ENCODE data around the gene SDK1. TPM values are rescaled to one million over a fixed set of nuclear protein-coding genes. Genes with fewer than 3 reads are reported as not detected.

Gene SDK1
- total and polyA plus RNA-seq, 2 of the 8 experiments (the other 6 are each of a cell fraction or from before 2014, with no cell fraction given) = 3.3 to 7.2 TPM

GRCh38 chr7:3408814-3409595 lies 108.0 kb downstream of the SDK1 start:
- Histone ChIP-seq H3K4me1 (replicated peaks in 1 of 4; ENCODE audit: control insufficient read depth in 3 of 4, insufficient read depth in 4 of 4, low read length in 3 of 4) (no peaks in the 10 kb centered on the region), H4K8ac (ENCODE audit: extremely low read depth, insufficient read depth, low read length) (no peak overlapping the region), H3K23me2 (ENCODE audit: low read depth, low read length) (no peaks in the 10 kb centered on the region), H3K4ac (replicated peaks; ENCODE audit: insufficient read length, low read depth, low read length) (no peak overlapping the region), H3K4me3 (ENCODE audit: extremely low read depth in 1 of 4, insufficient read depth in 2 of 4, low read depth in 3 of 4, low read length in 4 of 4) (no peak overlapping the region), H2BK15ac (ENCODE audit: low read length) (no peak overlapping the region), H2BK5ac (ENCODE audit: low read depth, low read length) (no peak overlapping the region), H4K20me1 (replicated peaks in 1 of 2; ENCODE audit: control insufficient read depth in 1 of 2, insufficient read depth in 2 of 2, low read length in 2 of 2) (no peaks in the 10 kb centered on the region), H2AK5ac (ENCODE audit: low read depth, low read length) (no peak overlapping the region), H3K36me3 (ENCODE audit: control insufficient read depth in 2 of 4, insufficient read depth in 4 of 4, low read length in 3 of 4) (no peaks in the 10 kb centered on the region), H2BK120ac (replicated peaks; ENCODE audit: low read depth, low read length) (no peak overlapping the region), H2BK12ac (ENCODE audit: low read depth, low read length) (no peak overlapping the region), H2AFZ (ENCODE audit: low read length) (no peak overlapping the region), H3K4me2 (ENCODE audit: insufficient read depth in 1 of 2, low read depth in 2 of 2, low read length in 2 of 2) (no peak overlapping the region), H2BK20ac (ENCODE audit: low read length) (no peak overlapping the region), H3K9ac (replicated peaks in 1 of 4; ENCODE audit: extremely low read depth in 1 of 4, low read depth in 3 of 4, low read length in 3 of 4) (no peak overlapping the region), H4K5ac (ENCODE audit: insufficient read length, low read depth, low read length) (no peak overlapping the region), H3K27ac (ENCODE audit: low read depth, low read length) (no peak overlapping the region), H3K27me3 (replicated peaks in 1 of 4; ENCODE audit: control insufficient read depth in 3 of 4, extremely low read depth in 1 of 4, insufficient read depth in 3 of 4, low read length in 3 of 4) (no peaks in the 10 kb centered on the region), H3K23ac (ENCODE audit: insufficient read length) (no peak overlapping the region), H3K56ac (replicated peaks; ENCODE audit: insufficient read length, low read depth, low read length) (no peak overlapping the region), H3K79me1 (ENCODE audit: low read depth, low read length) (no peaks in the 10 kb centered on the region), H3K9me3 (ENCODE audit: insufficient read depth in 2 of 2, low read depth in 1 of 2, low read length in 1 of 2) (no peaks in the 10 kb centered on the region), H3K14ac (ENCODE audit: insufficient read length) (no peak overlapping the region), H4K91ac (replicated peaks; ENCODE audit: insufficient read length, low read length) (no peak overlapping the region), H3K18ac (ENCODE audit: extremely low read depth, low read length) (no peak overlapping the region), H3K79me2 (ENCODE audit: control insufficient read depth in 1 of 2, insufficient read depth in 2 of 2, low read length in 2 of 2) (no peaks in the 10 kb centered on the region)
- FAIRE-seq (no peak), DNase-seq (ENCODE audit: low read depth in 1 of 2, low spot score in 2 of 2) (no peak)
- ChIA-PET POLR2A (ENCODE audit: partially characterized antibody) (no interaction called here), CTCF (ENCODE audit: partially characterized antibody) (no interaction called here)
- 88% methylated on average over 5 of the region's 5 CpGs; no CpG with 5 or more reads in 1 of the 2 experiments for WGBS, 2 experiments (ENCODE audit: extremely low coverage in 1 of 2, insufficient coverage in 1 of 2, insufficient read length in 1 of 2, insufficient replicate concordance in 2 of 2, low coverage in 1 of 2, low lambda C conversion rate in 2 of 2, missing lambda C conversion rate in 1 of 2)
- TF ChIP-seq TEAD4 (IDR thresholded peaks at IDR 0.05; ENCODE audit: low read depth, low read length) (no peak), TBP (IDR thresholded peaks at IDR 0.05; ENCODE audit: low read depth, low read length) (no peak), SIRT6 (IDR thresholded peaks at IDR 0.05; ENCODE audit: low read length) (no peak), CHD2 (IDR thresholded peaks at IDR 0.05; ENCODE audit: low read length) (no peak), SP1 (IDR thresholded peaks at IDR 0.05; ENCODE audit: low read depth, low read length) (no peak), PHF8 (conservative IDR thresholded peaks at IDR 0.05; ENCODE audit: low read depth, low read length) (no peak), TAF1 (IDR thresholded peaks at IDR 0.05; ENCODE audit: low read depth, low read length) (no peak), HDAC6 (IDR thresholded peaks at IDR 0.05; ENCODE audit: low read depth, low read length) (no peak), RNF2 (IDR thresholded peaks at IDR 0.05; ENCODE audit: borderline replicate concordance, low read depth, low read length, missing control alignments, poor library complexity, severe bottlenecking) (no peak), MAX (IDR thresholded peaks at IDR 0.05) (no peak), CHD1 (IDR thresholded peaks at IDR 0.05; ENCODE audit: low read depth, low read length) (no peak), TCF12 (IDR thresholded peaks at IDR 0.05; ENCODE audit: low read depth, low read length) (no peak), SAP30 (IDR thresholded peaks at IDR 0.05; ENCODE audit: insufficient read depth, insufficient replicate concordance, low read length) (no peak), BACH1 (IDR thresholded peaks at IDR 0.05; ENCODE audit: low read length) (no peak)
